Amniotic stem cell (primary cell): ENCODE measurements around the gene MEGF10.
"Not testable (repeated sequence)": the region's sequence is repeated elsewhere in the genome, so short reads cannot be mapped to it uniquely, and the experiment has no call there.

Experiments
- DNase-seq: peaks from one replicate; lab custom pipeline; 2025; lab: John Stamatoyannopoulos, UW

The MEGF10 gene

DNA sequence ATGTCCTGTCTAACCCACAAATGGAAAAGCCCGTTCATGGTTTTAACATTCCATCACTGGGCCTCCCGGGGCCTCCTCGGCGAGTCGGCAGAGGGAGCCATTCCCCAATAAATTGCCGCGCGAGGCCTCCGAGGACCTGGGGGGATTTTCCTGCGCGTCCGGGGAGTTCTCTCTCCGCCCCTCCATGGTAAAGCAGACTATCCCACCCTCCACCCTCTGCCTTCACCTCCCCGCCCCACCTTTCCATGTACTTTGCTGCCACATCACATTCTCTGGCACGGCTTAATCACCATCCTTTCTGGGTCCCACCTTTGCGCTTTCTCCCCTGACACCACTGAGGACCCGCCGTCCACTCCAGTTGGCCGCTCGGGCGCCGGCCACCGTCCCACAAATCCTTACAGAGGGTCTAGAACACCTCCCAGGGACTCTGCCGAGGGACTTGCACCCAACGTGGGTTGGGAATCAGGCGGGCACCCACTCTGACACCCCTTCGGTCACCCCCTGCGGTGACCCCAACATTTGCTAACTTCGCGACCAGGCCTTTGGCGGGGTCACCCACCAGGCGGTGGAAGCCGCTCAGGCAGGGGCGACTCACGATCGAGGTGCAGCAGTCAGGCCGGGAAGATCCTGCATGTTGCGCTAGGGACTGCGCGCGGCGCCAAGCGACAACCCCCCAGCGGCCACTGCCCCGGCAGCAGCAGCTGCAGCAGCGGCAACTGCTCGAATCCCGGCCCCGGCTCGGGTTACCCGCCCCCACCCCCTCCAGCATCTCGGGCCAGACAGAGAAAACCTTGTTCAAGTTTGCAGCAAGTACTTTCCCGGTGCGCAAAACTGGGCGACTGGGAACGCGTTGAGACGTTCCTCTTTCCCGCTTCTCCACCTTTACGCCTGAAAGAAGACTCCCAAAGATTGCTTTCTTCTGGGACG lies at the start of gene MEGF10:
Gene MEGF10 (plus strand): TSS at position 778 of the 927 bp plus-strand sequence. CDS start 40,513 bp downstream, outside the sequence.
- peak; percentile 66 for DNase-seq

GRCh38 chr5:127243011-127243410 lies 47.6 kb upstream of the MEGF10 start:
- DNase-seq, result no peak

DNA sequence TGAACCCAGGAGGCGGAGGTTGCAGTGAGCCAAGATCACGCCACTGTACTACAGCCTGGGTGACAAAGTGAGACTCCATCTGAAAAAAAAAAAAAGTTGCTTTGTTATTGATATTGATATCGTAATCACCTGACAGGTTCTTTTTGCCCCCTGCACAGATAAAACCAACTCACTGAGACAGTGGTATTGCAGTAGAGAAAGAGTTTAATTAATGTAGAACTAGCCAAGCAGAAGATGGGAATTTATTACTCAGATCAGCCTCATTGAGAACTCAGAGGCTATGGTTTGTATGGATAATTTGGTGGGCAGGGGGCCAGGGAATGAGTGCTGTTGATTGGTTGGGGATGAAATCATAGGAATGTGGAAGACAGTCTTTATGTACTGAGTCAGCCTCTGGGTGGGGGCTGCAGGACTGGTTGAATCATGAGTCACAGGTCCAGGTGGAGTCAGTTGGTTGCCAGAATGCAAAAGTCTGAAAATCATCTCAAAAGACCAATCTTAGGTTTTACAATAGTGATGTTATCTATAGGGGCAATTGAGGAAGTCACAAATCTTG lies 35.8 kb upstream of the MEGF10 start:
- no peak for DNase-seq

DNA sequence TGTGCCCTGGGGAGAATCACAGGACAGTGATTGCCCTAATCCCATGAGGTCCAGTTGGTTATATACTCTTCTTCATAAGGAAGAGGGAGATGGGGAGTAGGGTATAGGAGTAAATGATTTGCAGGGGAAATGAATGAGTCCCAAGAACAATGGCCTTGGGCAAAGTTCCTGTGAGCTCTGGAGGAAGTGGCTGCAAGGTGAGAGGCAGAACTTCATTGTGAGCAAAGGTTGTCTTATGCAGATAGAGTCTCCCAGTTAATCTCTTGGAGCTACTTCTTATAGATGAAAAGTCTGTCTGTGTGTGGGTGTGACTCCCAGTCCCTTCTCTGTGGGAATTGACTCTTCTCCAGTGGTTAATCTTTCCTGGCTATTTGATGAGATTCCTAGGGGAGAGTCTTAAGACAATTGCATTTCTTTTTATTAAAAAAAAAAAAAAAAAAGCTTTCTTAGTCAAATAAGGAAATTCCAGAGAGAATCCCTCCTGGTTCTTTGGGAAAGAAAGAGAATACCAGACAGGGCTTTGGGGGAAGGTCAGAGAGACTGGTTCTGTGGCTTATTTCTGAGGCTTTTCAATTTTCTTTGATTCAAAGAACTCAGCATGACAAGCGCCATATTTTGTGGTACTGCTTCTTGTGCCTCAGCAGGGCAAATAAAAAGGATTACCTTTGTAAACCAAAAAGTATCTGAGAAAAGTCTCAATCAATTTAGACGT lies 33.6 kb upstream of the MEGF10 start:
- no peak for DNase-seq

GRCh38 chr5:127260686-127261085 lies 29.9 kb upstream of the MEGF10 start:
- DNase-seq, result no peak

- not testable (repeated sequence) for DNase-seq
Observed at GRCh38 chr5:127265473-127265872, 25.1 kb upstream of the MEGF10 start.

DNA sequence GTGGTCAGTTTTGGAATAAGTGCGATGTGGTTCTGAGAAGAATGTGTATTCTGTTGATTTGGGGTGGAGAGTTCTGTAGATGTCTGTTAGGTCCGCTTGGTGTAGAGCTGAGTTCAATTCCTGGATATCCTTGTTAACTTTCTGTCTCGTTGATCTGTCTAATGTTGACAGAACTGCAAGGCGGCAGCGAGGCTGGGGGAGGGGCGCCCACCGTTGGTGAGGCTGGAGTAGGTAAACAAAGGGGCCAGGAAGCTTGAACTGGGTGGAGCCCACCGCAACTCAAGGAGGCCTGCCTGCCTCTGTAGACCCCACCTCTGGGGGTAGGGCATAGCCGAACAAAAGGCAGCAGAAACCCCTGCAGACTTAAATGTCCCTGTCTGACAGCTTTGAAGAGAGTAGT lies 22.3 kb upstream of the MEGF10 start:
- DNase-seq, result not testable (repeated sequence)

- not testable (repeated sequence) for DNase-seq
Observed at GRCh38 chr5:127270713-127271112, 19.9 kb upstream of the MEGF10 start.

DNA sequence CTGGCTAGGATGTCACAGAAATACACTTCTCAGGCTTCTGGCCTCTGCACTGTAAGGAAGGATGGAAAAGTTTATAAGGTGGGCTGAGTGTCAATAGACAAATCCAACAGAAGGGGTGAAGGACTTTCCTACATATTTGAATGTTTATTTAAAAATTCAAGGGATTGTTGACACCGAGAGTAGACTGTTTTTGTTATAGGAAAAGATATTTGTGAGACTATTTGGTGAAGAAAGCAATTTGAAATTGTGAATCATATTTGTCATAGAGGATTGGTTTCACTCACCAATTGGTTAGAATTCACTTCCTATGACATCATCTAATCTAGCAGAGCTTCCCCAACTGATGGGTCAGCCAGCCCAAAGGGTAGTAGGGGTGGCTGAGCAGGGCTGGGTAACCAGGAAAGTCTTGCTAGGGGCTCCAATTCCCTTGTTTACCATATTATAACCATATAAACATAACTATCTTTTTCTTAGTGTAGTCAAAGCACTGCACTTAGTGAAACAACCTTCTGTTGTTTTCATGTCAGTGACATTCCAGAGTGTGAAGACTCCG lies 14.9 kb upstream of the MEGF10 start:
- no peak for DNase-seq

- DNase-seq, result no peak
Observed at GRCh38 chr5:127280491-127281220, 9.9 kb upstream of the MEGF10 start.

DNA sequence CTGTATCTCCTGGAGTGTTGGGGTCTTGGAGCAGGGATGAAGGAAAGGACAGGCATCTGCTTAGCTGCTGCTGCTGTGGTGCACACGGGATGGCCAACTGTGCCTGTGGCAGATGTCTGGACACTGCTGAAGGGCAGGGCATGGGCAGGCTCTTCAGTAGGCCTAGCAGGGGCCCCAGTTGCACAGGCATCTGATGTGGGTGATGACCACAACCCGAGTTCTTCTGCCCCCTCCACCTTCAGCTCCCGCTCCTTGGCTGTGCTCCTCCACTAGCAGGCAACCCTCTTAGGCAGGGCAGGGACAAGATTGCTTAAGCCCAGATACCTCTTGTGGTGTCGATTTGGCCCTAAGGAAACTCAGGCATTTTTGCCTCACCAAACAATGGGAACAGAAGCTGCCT lies 9.0 kb upstream of the MEGF10 start:
- no peak for DNase-seq

DNA sequence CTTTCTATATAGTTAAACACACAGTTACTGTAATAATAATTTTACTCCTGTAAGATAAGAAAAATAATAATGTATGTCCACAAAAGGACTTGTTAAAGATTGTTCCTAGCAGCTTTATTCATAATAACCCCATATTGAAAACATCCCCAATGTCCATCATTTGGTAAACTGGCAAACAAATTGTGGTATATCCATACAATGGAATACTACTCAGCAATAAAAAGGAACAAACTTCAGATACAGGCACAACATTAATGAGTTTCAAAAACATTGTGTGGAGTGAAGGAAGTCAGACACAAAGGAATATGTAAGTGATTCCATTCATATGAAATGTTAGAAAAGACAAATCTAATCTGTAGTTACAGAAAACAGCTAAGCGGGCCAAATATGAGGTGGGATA lies 1.9 kb upstream of the MEGF10 start:
- no peak for DNase-seq

- no peak for DNase-seq
Observed at GRCh38 chr5:127290946-127291693, 524 bp downstream of the MEGF10 start.

GRCh38 chr5:127292030-127292735 lies 1.6 kb downstream of the MEGF10 start:
- no peak for DNase-seq

- DNase-seq, result no peak
Observed at GRCh38 chr5:127293373-127293772, 2.8 kb downstream of the MEGF10 start.

GRCh38 chr5:127294829-127295228 lies 4.2 kb downstream of the MEGF10 start:
- DNase-seq, result no peak

DNA sequence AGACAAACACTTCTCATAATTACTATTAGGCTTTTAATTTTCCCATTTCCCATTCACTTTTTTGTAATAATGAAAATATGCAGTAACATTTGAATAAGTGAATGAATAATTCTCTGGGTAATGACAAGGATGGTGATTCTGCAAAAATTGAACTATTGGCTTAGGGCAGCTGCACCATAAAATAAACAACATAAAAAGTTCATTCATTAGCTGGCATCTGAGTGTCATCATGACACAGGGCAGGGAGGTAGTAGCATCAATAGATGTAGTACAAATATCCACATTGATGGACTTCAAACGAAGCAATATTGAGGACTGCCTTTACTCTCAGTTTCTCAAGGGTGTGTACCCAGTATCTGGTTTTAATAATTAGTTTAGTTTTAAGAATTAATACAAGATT lies 4.9 kb downstream of the MEGF10 start:
- no peak for DNase-seq

GRCh38 chr5:127296321-127296720 lies 5.7 kb downstream of the MEGF10 start:
- DNase-seq, result no peak

- not testable (repeated sequence) for DNase-seq
Observed at GRCh38 chr5:127296894-127297293, 6.3 kb downstream of the MEGF10 start.

GRCh38 chr5:127297348-127298035 lies 6.9 kb downstream of the MEGF10 start:
- DNase-seq, result no peak
